ENCODE results near the gene SMIM5.

Gene SMIM5

GRCh38 chr17:75668489-75668888 is 35.3 kb downstream of the SMIM5 start:
- DNase-seq (ENCODE audit: low spot score) = no peak
- TF ChIP-seq, protein P1, sequence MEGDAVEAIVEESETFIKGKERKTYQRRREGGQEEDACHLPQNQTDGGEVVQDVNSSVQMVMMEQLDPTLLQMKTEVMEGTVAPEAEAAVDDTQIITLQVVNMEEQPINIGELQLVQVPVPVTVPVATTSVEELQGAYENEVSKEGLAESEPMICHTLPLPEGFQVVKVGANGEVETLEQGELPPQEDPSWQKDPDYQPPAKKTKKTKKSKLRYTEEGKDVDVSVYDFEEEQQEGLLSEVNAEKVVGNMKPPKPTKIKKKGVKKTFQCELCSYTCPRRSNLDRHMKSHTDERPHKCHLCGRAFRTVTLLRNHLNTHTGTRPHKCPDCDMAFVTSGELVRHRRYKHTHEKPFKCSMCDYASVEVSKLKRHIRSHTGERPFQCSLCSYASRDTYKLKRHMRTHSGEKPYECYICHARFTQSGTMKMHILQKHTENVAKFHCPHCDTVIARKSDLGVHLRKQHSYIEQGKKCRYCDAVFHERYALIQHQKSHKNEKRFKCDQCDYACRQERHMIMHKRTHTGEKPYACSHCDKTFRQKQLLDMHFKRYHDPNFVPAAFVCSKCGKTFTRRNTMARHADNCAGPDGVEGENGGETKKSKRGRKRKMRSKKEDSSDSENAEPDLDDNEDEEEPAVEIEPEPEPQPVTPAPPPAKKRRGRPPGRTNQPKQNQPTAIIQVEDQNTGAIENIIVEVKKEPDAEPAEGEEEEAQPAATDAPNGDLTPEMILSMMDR (IDR thresholded peaks at IDR 0.05; ENCODE audit: extremely low read depth, missing control alignments) = no peak

DNA sequence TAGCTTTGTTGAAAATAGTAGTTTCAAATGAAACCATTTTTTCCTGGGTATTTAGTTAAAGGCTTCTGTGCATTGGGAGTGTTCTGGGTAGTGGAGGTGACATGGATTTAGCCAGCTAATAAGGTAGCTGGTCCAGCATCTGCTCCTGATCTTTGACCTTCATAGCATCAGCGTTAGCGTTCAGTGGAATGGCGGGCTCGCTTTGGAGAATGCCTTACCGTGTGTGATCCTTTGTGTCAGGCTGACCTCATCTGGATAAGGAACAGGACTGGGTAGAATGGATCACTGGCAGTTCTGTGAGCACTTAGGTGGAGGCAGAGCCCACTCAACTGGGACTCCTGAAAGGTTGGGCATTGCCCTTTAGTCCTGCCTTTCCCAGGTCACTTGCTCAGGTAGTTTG is 37.6 kb downstream of the SMIM5 start:
- no peak for DNase-seq (ENCODE audit: low spot score)
- TF ChIP-seq, protein P1 (IDR thresholded peaks at IDR 0.05; ENCODE audit: extremely low read depth, missing control alignments) = no peak

DNA sequence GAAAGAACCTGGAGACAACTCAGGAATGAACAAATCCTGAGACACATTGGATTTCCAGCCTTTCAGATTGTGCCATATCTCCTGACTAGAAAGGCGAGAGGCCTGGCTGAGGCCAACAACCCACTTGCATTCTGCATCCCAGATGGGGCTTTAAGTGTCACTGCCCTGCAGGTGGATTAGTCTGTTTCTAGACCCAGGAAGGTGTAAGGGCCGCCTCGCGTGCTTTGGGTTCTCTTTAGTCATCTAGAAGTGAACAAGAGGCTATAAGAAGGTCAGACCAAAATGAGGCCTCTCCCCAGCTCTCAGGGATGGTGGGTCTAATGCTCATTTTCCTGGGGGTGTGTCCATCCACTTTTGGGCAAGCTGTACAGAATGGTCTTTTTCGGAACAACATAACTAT is 38.8 kb downstream of the SMIM5 start:
- TF ChIP-seq, protein P1 (IDR thresholded peaks at IDR 0.05; ENCODE audit: extremely low read depth, missing control alignments) = no peak
- no peak for DNase-seq (ENCODE audit: low spot score)

GRCh38 chr17:75673487-75673886 is 40.3 kb downstream of the SMIM5 start:
- no peak for DNase-seq (ENCODE audit: low spot score)
- TF ChIP-seq, protein P1 (IDR thresholded peaks at IDR 0.05; ENCODE audit: extremely low read depth, missing control alignments) = no peak

DNA sequence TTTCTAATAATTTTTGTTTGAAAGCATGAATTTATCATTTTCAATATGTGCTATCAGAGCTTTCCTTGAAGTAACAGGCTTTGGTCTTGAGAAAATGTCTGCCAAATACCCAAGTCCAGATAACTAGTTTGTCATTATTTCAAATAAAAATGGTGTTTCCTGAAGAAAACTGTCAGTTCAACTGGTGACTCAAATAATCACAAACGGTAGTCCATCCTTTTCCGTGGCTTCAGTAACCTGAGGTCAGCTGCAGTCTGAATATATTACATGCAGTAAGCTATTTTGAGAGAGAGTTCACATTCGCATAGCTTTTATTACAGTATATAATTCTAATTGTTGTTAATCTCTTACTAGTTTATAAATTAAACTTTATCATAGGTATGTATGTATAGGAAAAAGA is 43.2 kb downstream of the SMIM5 start:
- DNase-seq (ENCODE audit: low spot score) = no peak
- TF ChIP-seq, protein P1 (IDR thresholded peaks at IDR 0.05; ENCODE audit: extremely low read depth, missing control alignments) = no peak

DNA sequence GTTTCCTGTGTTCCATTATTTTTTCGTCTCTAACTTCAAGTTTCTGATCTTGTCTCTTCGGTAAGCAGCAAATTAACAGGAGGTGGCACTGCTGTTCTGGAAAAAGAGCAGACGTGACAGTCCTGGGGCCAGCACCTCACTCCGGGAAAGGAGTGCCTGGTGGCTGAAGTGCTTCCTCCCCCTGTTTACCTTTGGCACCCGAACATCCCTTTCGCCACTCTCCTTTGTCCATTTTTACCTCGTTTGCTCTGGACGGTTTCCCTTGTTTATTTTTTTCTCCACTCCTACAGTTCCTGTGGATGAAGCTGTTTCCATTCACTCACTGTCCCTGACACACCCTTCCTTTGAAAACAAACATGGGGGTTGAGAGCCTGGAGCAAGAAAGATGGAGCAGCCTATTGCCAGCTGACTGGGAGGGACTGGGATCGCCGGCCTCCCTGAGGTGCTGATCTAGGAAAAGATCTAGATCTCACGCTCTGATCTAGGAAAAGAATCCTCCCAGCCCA is 46.5 kb downstream of the SMIM5 start:
- DNase-seq (ENCODE audit: low spot score) = no peak
- TF ChIP-seq, protein P1 (IDR thresholded peaks at IDR 0.05; ENCODE audit: extremely low read depth, missing control alignments) = no peak

GRCh38 chr17:75680431-75680830 is 47.2 kb downstream of the SMIM5 start:
- TF ChIP-seq, protein P1 (IDR thresholded peaks at IDR 0.05; ENCODE audit: extremely low read depth, missing control alignments) = no peak
- no peak for DNase-seq (ENCODE audit: low spot score)
